Left ventricle myocardium inferior (tissue), 1 donor: Measurements from ENCODE around the gene UNC13B. TPM values are rescaled to one million over a fixed set of nuclear protein-coding genes. Genes with fewer than 3 reads are reported as not detected.

Experiments used
- DNase-seq: peaks from one replicate; pipeline ENCODE4 v3.0.0-alpha.2; 2020
- H3K27ac ChIP-seq: fragments of 200-600 bp; replicated peaks from 2 replicates; pipeline ENCODE4 v1.8.0; 2021
- H3K27me3 ChIP-seq: fragments of 200-600 bp; 2 replicates; pipeline ENCODE4 v1.8.0; 2021; ENCODE audit warnings: low read depth
- H3K36me3 ChIP-seq: fragments of 200-600 bp; 2 replicates; pipeline ENCODE4 v1.8.0; 2021
- H3K4me1 ChIP-seq: fragments of 200-600 bp; 2 replicates; pipeline ENCODE4 v1.8.0; 2021
- H3K4me3 ChIP-seq: fragments of 200-600 bp; 2 replicates; pipeline ENCODE4 v1.8.0; 2021; ENCODE audit warnings: mild to moderate bottlenecking, moderate library complexity
- H3K9me3 ChIP-seq: fragments of 200-600 bp; replicated peaks from 2 replicates; pipeline ENCODE4 v1.8.0; 2021
- CTCF ChIP-seq: fragments of 200-600 bp; IDR thresholded peaks from 2 replicates; pipeline ENCODE4 v1.8.0; 2021; ENCODE audit warnings: antibody characterized with exemption, mild to moderate bottlenecking, borderline replicate concordance
- intact Hi-C: fragments of 100-400 bp; cut with micrococcal nuclease; formaldehyde crosslinking; loops from one replicate; pipeline ENCODE4 v1.11.0; 2022
- total RNA-seq: library from RNA; stranded (reverse); fragmentation: NEBNext Ultra II Directional; extraction: Animal tissue kit (Norgen Biotek cat#: 25700); gene quantifications from one replicate; pipeline ENCODE4 v1.2.1, GENCODE V29; 2021
- donor health status: DM: no; HTN: yes; CAD: no; lungs with severe emphysema.

The UNC13B gene
- total RNA-seq, 1 donor from 2014 or later = 21.6 TPM

DNA sequence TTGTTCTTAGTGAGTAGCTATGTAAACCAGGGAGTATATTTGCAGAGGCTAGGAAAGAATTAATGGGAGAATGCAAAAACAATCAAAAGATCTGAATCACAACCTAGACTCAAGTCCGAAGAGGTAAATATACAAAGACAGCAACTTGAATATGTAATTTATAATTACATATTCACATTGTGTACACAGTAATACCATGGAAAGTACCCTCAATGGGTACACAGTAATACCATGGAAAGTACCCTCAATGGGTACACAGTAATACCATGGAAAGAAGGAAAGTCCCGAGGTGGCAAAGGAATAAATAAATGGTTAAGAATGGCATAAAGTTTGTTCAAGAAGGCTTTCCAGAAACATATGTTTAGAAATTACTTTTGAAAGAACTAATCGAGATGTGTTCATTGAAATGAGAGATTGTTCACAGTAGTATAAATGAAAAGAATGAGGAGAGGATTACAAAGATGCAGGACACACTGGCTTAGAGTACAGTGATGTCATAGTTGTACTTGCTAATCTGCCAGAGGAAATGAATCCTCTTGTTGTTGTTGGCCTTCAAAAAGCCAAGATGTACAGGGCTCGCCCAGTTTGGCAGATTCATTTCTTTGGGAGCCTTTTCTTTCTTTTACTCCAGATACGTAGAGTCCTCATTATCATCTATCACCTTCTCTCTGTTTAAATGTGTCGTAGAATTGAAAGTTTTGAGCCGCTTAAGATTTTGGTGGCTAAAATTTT is 116.0 kb downstream of the UNC13B start:
- peaks cover 40% of the 10 kb centered on the region for H3K4me1 ChIP-seq
- peak overlapping the region; percentile 9 for H3K4me3 ChIP-seq
- H3K9me3 ChIP-seq = no peaks in the 10 kb centered on the region
- peak overlapping the region; percentile 78 for H3K27ac ChIP-seq
- TF ChIP-seq CTCF = no peak
- H3K36me3 ChIP-seq = no peaks in the 10 kb centered on the region
- intact Hi-C loops = no loop called here
- no peaks in the 10 kb centered on the region for H3K27me3 ChIP-seq
- no peak for DNase-seq

GRCh38 chr9:35279946-35280345 is 118.1 kb downstream of the UNC13B start:
- H3K9me3 ChIP-seq = no peaks in the 10 kb centered on the region
- no peak for DNase-seq
- no peak overlapping the region for H3K27ac ChIP-seq
- no peaks in the 10 kb centered on the region for H3K36me3 ChIP-seq
- H3K4me1 ChIP-seq = peaks cover 40% of the 10 kb centered on the region
- intact Hi-C loops = no loop called here
- no peak overlapping the region for H3K4me3 ChIP-seq
- no peaks in the 10 kb centered on the region for H3K27me3 ChIP-seq
- TF ChIP-seq CTCF = no peak

DNA sequence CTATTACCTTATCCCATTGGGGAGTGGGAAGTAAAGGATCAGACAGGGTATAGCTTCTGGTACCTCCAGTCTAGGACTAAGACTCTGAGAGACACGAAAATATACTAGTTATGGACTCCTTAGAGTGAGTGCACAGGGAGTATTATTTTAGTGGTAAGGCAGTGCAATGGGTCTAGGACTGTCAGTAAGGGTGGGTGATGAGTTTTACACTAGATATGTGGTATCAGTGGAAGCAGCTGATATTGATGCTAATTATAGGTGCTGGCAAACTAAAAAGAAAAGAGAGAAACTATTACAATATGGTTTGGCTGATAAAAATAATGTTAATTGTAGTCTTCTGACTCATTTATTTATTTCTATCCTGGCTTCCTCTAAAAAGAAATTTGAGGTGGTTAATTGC is 118.6 kb downstream of the UNC13B start:
- H3K9me3 ChIP-seq = no peaks in the 10 kb centered on the region
- H3K36me3 ChIP-seq = no peaks in the 10 kb centered on the region
- intact Hi-C loops = no loop called here
- no peak for DNase-seq
- no peak overlapping the region for H3K4me3 ChIP-seq
- TF ChIP-seq CTCF = no peak
- H3K27me3 ChIP-seq = no peaks in the 10 kb centered on the region
- no peak overlapping the region for H3K27ac ChIP-seq
- H3K4me1 ChIP-seq = peaks cover 40% of the 10 kb centered on the region

- no peak for DNase-seq
- intact Hi-C loops = no loop called here
- H3K27me3 ChIP-seq = no peaks in the 10 kb centered on the region
- H3K36me3 ChIP-seq = no peaks in the 10 kb centered on the region
- TF ChIP-seq CTCF = no peak
- peaks cover 12% of the 10 kb centered on the region for H3K4me1 ChIP-seq
- no peak overlapping the region for H3K27ac ChIP-seq
- no peak overlapping the region for H3K4me3 ChIP-seq
- H3K9me3 ChIP-seq = no peaks in the 10 kb centered on the region
These were observed 123.9 kb downstream of the UNC13B start for GRCh38 chr9:35285731-35286130.

DNA sequence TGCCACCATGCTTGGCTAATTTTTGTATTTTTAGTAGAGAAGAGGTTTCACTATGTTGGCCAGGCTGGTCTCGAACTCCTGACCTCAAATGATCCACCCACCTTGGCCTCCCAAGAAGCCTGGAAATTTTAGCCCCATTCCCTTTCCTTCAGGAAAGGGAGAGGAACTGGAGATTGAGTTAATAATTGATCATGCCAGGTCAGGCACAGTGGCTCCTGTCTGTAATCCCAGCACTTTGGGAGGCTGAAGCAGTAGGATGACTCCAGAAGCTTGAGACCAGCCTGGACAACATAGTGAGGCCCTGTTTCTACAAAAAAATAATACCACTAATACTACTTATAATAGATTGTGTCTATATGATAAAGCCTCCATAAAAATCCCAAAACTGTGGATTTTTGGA is 124.6 kb downstream of the UNC13B start:
- Histone ChIP-seq H3K36me3 (no peaks in the 10 kb centered on the region), H3K27ac (no peak overlapping the region), H3K4me1 (peaks cover 14% of the 10 kb centered on the region), H3K27me3 (no peaks in the 10 kb centered on the region), H3K4me3 (no peak overlapping the region), H3K9me3 (no peaks in the 10 kb centered on the region)
- intact Hi-C loops = no loop called here
- DNase-seq = no peak
- TF ChIP-seq CTCF = no peak
